Stimulated activated CD8-positive, alpha-beta memory T cell treated with anti-CD3 and anti-CD28 coated beads, Interleukin-7, amount 100 ng/mL, for 48 hours (primary cell): ENCODE results near the gene NOXA1.

ENCODE experiments used
- DNase-seq, 2 donors: peaks; one replicate each; pipeline ENCODE4 v3.0.0-alpha.2; 2020; ENCODE audit warnings: low read depth in 1 of 2; ENCODE audit errors: extremely low read depth in 1 of 2

Gene NOXA1

GRCh38 chr9:137426018-137426681, 3.0 kb downstream of the NOXA1 start:
- DNase-seq: no peak

DNA sequence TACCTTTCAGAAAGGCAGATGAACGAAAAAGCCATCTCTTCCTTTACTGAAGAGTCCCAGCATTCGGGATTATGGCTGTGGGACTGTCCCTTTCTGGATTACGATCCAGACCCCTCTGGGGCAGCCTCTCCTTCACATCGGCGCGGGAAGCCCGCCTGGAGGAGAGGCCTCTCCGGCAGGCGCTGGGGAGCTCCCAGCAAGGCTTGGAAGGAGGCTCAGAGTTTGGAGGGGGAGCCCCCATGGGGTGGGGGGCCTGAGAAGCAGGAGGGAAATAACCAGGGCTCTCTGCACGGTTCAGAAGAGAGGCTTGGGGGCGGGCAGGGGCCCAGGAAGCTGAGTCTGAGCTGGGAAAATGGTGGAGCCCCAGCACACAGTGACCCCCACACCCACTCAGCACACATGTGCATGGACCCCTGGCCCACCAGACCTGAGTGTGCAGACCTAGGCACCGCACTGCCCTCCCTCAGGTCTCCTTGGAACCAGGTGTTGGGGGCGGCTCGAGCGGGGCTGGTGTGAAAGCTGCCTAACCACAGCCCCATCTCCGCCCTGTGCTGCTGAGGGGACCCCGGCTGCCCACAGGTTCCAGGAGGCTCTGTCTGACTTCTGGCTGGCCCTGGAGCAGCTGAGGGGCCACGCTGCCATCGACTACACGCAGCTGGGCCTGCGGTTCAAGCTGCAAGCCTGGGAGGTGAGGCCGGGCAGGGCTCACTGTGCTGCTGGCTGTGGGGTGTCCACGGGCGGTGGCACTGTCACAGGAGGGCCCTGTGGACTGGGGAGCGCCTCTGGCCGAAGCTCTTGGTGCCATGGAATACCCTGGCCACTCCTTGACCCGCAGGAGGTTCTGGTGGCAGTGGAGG, 4.5 kb downstream of the NOXA1 start:
- no peak for DNase-seq

DNA sequence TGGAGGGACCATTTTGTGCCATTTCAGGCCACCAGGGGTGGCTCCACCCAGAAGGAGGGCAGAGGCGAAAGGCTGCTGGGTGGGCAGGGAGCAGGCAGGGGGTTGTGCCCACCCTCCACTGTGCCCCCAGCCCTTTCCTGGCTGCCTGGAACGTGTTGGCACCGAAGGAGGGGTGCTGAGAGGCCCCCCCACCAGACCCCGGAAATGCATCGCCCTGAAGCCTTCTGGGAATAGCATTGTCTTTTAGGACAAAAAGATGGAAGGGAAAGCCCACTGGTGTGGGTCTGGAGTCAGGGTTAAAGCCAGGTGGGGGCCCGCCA, 5.1 kb downstream of the NOXA1 start:
- DNase-seq: no peak

DNA sequence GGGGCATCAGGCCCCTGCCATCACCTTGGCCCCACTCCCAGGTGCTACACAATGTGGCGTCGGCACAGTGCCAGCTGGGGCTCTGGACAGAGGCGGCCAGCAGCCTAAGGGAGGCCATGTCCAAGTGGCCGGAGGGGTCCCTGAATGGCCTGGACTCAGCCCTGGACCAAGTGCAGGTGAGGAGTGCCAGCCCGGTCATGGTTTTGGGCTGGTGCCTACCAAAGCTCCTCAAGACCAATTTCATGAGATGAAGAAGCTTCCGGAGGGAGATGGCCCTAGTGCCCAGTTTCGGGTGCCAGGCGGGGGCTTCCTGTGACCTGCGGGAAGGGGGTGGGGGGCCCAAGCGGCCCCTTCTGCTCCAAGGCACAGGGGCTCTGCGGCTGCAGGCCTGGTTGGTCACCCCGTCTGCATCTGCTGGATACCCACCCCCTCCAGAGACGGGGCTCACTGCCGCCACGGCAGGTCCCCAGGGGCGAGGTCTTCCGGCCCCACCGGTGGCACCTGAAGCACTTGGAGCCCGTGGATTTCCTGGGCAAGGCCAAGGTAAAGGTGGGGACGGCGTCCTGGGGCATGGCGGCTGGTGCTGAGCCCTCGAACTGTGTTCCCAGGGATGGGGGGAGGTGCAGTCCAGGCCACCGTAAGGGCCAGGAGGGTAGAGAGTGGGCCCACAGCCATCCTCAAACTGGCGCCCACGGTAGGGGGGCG, 5.8 kb downstream of the NOXA1 start:
- no peak for DNase-seq

- no peak for DNase-seq
These were observed 6.3 kb downstream of the NOXA1 start for GRCh38 chr9:137429546-137429890.

- DNase-seq: no peak
These were observed 7.0 kb downstream of the NOXA1 start for GRCh38 chr9:137429974-137430722.

- no peak for DNase-seq
These were observed 7.7 kb downstream of the NOXA1 start for GRCh38 chr9:137430723-137431415.

DNA sequence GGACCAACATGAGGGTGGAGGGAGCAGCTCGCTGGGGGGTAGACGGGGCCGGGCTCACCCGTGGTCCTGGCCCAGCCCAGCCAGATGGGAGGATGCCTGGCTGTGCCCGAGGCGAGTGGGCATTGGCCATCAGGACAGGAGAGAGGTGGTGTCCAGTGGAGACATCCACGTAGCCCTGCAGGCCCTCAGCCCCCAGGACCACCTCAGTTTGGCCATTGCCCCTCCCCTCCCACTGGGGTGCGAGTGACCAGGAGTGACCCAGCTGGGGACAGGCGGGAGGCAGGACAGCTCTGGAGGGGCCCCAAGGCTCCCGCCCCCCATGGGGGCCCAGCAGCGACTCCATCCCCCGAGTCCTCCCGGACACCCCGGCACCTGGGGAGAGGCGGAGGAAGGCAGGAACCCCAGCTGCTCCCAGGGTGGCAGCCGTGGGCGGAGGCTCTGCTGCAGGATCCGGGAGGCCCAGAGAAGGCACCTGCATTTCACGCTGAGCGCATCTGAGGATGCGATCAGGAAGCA, 8.3 kb downstream of the NOXA1 start:
- no peak for DNase-seq

- no peak for DNase-seq
These were observed 9.6 kb downstream of the NOXA1 start for GRCh38 chr9:137432687-137433348.

DNA sequence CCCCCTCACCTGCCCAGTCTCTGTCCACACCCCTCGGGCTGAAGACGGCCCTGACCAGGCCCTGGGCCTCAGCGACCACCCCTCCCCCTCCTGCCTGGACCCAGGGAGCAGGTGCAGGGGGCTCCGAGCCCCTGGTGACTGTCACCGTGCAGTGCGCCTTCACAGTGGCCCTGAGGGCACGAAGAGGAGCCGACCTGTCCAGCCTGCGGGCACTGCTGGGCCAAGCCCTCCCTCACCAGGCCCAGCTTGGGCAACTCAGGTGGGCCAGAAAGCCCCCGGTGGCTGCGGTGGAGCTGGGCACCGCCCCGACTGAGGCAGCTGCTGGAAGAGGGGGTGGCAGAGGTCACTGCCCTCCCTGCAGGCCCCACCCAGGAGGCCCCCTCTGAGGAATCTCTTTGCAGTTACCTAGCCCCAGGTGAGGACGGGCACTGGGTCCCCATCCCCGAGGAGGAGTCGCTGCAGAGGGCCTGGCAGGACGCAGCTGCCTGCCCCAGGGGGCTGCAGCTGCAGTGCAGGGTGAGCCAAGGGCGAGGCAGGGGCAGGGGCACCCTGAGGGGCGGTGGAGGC, 10.2 kb downstream of the NOXA1 start:
- DNase-seq: no peak

DNA sequence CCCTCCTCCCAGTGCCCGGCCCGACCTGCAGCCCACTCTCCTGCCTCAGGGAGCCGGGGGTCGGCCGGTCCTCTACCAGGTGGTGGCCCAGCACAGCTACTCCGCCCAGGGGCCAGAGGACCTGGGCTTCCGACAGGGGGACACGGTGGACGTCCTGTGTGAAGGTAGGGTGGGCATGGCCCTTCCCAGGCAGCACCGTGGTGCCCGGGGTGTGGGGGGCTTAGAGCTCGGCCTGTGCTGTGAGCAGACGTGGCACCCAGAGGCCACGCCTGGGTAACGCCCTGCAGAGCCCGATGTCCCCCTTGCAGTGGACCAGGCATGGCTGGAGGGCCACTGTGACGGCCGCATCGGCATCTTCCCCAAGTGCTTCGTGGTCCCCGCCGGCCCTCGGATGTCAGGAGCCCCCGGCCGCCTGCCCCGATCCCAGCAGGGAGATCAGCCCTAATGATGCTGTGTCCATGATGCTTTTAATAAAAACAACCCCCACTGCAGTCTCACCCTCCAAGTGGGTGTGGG, 10.8 kb downstream of the NOXA1 start:
- no peak for DNase-seq

DNA sequence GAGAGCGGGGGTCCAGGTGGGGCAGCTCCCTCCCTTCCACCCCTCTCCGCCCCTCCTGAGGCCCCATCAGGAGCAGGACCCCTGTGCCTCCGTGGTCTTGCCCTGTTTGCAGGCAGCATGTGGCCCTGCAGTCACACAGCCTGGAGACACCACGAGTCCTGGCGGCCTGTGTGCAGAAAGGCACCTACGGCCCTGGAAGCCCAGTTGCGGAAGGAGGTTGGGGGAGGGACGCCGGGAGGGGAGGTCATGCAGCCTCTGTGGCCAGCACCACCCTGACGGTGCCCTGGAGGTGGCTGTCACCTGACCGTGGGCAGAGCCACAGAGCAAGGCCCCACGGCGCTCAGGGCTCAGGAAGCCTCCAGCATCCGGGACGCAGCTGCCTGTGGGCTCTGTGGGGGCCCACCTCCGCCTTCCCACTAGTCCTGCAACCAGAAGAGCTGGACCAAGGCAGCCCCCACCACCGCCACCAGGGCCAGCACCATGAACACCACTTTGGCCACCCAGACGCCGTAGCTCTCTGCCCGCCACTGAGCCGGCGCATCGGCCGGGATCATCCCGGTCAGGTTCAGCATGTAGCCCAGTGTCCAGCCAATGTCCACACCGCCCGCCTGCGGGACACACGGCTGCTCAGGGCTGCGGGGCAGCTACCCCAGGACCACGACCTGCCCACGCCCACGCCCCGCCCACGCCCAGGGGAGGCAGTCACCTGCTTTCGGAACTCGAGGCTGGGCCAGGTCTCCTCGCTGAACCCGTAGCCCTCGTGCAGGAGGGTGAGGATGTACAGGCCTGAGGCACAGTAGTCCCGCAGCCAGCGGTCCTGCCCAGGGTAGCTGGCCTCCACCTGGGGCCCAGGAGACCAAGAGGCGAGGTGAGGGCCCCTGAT, 11.5 kb downstream of the NOXA1 start:
- DNase-seq: no peak

- no peak for DNase-seq
These were observed 12.2 kb downstream of the NOXA1 start for GRCh38 chr9:137435381-137435891.

DNA sequence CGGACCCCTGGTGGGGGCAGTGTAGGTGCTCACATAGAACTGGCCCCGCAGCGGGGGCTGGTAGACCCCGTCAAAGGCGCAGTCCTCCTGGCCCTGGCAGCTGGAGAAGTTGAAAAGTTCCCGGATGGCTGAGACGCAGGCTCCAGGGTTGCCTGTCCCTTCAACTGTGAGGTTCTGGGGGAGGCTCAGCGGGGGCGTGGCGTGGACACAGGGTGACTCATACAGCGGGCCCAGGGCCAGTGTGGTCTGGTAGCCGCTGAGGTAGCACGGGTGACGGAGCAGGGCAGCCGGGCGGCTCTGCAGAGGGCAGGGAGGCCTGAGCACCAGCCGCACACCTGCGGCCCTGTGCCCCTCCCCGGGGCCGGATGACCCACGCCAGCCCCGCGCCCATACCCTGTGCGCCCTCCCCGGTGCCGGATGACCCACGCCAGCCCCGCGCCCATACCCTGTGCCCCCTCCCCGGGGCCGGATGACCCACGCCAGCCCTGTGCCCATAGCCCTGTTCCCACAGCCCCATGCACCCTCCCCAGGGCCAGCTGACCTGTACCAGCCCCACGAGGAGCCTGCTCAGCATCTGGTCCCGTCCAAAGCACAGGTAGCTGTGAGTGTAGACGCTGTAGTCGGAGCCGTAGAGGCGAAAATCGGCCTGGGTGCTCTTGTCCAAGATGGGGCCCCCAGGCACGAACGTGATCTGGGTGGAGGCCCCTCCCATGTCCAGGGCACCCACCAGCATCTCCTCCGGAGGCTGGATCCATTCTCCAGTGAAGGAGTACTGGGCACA, 13.0 kb downstream of the NOXA1 start:
- no peak for DNase-seq

DNA sequence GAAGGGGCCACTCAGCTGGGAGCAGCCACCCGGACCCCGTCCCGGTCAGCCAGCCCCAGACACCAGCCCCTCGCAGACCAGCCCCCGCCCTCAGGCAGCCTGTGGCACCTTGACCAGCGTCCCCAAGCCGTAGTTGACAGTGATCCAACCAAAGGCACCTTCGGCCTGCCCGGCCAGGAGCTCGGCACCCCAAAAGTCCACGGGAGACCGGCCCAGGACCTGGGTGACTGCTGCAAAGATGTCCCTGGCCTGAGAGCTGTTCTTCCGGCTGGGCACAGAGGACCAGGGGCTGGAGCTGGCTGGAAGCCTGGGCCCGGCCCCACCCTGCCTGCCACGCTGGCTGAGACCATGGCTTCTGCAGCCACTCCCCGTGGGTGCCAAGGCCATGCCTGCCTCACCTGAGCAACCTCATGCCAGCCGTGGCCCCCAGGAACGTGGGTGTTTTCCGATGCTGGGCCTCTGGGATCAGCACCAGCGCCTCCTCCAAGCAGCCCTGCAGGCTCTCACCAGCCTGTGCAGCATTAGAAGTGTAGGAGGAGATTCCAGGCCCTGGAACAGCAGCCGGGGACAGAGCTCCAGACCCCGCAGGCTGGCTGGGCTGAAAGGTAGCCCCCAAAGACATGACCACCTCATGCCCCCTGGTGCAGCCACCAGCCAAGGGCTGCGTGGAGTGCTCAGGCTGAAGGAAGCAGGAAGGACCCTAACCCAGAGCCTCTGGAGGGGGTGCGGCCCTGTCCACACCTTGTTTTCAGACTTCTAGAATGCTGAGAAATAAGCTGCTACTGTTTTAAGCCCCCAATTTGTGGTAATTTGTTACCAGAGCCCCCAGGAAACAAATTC, 13.8 kb downstream of the NOXA1 start:
- DNase-seq: no peak

GRCh38 chr9:137437691-137438590, 14.7 kb downstream of the NOXA1 start:
- no peak for DNase-seq
